ENCODE measurements around the gene RALGAPA2. TPM values are rescaled to one million over a fixed set of nuclear protein-coding genes. Genes with fewer than 3 reads are reported as not detected.

RALGAPA2 gene
- total and polyA plus RNA-seq, 9 donors: 8.4 to 31.7 (median 19.9) TPM

DNA sequence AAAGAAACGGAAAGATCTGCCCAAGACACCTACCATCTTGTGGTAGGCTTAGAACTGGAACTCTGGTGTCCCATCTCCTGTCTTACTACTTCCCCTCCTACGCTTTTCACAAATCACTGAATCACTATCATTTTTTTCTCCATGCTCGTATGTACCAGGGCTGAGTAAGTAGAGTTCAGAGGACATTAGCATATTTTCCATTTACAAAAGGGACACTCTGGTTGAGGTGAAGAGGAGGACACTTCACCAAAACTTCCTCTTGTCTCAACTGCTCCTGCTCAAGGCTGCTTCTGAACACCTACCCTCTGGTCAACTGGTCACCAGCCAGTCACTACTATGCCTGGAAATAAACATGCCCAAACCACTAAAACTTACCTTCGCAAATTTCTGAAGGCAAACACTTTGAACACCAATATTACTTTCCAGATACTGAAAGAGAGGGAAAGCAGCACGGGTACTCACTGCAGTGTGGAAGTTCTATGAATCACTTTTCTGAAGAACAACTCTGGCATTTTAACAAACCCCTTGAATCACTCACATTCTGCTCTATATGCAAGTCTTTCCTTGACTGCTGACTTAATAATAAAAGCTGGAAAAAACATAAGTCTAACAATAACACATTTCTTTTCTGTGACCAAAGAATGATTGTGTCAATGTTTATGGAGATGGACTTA, 221.2 kb downstream of the RALGAPA2 start:
- no peak for DNase-seq
- H3K9me3 ChIP-seq: no peaks in the 10 kb centered on the region
- no peaks in the 10 kb centered on the region for H3K27me3 ChIP-seq
- no peak overlapping the region for H3K27ac ChIP-seq
- 88 to 93% (median 92%) methylated on average over 5 of the region's 5 CpGs for WGBS, 3 donors
- H3K4me1 ChIP-seq (ENCODE audit: insufficient read depth): no peaks in the 10 kb centered on the region
- intact Hi-C loops (cut with DNase I): no loop called here
- TF ChIP-seq, protein P1, sequence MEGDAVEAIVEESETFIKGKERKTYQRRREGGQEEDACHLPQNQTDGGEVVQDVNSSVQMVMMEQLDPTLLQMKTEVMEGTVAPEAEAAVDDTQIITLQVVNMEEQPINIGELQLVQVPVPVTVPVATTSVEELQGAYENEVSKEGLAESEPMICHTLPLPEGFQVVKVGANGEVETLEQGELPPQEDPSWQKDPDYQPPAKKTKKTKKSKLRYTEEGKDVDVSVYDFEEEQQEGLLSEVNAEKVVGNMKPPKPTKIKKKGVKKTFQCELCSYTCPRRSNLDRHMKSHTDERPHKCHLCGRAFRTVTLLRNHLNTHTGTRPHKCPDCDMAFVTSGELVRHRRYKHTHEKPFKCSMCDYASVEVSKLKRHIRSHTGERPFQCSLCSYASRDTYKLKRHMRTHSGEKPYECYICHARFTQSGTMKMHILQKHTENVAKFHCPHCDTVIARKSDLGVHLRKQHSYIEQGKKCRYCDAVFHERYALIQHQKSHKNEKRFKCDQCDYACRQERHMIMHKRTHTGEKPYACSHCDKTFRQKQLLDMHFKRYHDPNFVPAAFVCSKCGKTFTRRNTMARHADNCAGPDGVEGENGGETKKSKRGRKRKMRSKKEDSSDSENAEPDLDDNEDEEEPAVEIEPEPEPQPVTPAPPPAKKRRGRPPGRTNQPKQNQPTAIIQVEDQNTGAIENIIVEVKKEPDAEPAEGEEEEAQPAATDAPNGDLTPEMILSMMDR (IDR thresholded peaks at IDR 0.05): no peak
- TF ChIP-seq EP300 (IDR thresholded peaks at IDR 0.05) (no peak), POLR2A (IDR thresholded peaks at IDR 0.05) (no peak)
- no peak overlapping the region for H3K4me3 ChIP-seq
- no peaks in the 10 kb centered on the region for H3K36me3 ChIP-seq

DNA sequence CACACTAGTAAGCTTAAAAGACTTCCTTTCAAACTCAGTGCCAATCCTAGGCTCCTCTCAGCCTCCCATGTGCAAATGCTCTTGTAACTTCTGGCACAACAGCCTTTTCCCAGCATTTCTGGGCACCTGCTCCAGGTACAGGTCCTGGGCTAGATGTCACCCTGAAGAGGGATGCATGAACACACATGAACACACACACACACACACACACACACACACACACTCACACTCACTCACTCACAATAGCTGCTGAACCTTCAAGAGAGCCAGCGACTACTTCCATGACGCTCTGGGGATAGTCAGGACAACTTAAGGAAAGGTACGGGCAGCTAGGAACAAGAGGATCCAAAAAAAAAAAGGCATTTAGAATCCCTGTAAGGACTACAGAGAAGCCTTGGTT, 221.8 kb downstream of the RALGAPA2 start:
- no peak overlapping the region for H3K4me3 ChIP-seq
- intact Hi-C loops (cut with DNase I): no loop called here
- no peaks in the 10 kb centered on the region for H3K27me3 ChIP-seq
- H3K9me3 ChIP-seq: no peaks in the 10 kb centered on the region
- no peaks in the 10 kb centered on the region for H3K36me3 ChIP-seq
- 95 to 99% (median 98%) methylated on average over 3 of the region's 3 CpGs for WGBS, 3 donors
- no peaks in the 10 kb centered on the region for H3K4me1 ChIP-seq (ENCODE audit: insufficient read depth)
- H3K27ac ChIP-seq: no peak overlapping the region
- no peak for DNase-seq
- TF ChIP-seq, protein P1 (IDR thresholded peaks at IDR 0.05): no peak
- TF ChIP-seq POLR2A (IDR thresholded peaks at IDR 0.05) (no peak), EP300 (IDR thresholded peaks at IDR 0.05) (no peak)

DNA sequence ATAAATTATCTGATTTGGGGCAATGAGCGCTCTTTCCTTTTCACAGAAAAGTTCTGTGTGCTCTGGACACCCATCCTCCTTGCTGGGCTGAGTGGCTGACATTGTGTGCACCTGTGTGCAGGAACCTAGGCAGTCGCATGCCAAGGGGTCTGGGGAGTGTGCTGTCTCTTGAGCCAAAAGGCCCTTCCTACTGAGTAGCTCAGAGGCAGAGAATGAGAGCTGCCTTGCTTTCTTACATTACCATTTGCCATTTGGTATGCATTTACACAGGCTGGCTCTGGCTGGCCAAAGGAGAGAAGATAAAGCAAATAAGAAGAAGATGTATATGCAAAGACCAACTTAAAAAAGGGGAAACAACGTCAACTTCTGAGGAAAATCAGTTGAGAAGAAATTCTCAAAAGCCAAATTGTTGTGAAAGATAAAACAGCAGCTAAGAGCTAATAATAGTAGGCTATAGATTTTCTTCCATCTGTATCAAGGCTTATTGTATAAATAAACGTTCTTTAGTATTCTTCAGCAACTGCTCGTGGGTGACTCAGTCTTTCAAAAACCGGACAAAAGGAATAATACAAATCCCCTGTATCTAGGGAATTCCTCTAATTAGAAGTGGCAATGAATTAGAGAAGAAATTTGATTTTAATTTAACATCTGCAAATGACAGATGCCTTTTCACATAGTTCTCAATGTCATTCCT, 222.6 kb downstream of the RALGAPA2 start:
- no peak overlapping the region for H3K27ac ChIP-seq
- 70 to 82% (median 72%) methylated on average over 6 of the region's 6 CpGs for WGBS, 3 donors
- TF ChIP-seq, protein P1 (IDR thresholded peaks at IDR 0.05): no peak
- TF ChIP-seq EP300 (IDR thresholded peaks at IDR 0.05) (no peak), POLR2A (IDR thresholded peaks at IDR 0.05) (no peak)

DNA sequence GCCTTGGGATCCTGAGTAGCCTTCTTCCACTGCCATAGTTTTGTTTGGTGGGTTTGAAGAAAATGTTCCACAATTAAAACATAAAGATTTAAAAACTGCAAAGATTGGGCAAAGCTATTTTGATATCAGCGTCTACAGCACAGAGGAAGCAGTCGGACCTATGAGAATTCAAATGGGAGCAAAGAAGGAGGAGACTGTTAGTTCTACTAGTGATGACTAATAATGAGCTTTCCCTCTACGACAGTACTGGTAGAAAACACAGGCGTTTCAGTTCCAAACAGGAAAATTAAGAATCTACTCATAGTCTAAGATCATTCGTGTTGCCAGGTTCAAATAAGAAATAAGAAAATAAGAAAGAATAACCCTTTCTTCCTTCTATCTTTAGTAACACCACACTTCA, 223.4 kb downstream of the RALGAPA2 start:
- Histone ChIP-seq H3K27me3 (no peaks in the 10 kb centered on the region), H3K27ac (no peak overlapping the region), H3K4me3 (no peak overlapping the region), H3K9me3 (no peaks in the 10 kb centered on the region), H3K4me1 (ENCODE audit: insufficient read depth) (no peaks in the 10 kb centered on the region), H3K36me3 (no peaks in the 10 kb centered on the region)
- DNase-seq: no peak
- 91 to 96% (median 94%) methylated on average over 5 of the region's 5 CpGs for WGBS, 3 donors
- intact Hi-C loops (cut with DNase I): loop anchor here in 1 of 4 donors (10.0 kb wide), 1 partner anchor 64 kb away; no protein-coding TSS in a partner anchor
- TF ChIP-seq POLR2A (IDR thresholded peaks at IDR 0.05): no peak
- TF ChIP-seq EP300 (IDR thresholded peaks at IDR 0.05): no peak
- TF ChIP-seq, protein P1 (IDR thresholded peaks at IDR 0.05): no peak

More for the DNA sequence above, 222.6 kb downstream of the RALGAPA2 start:
- intact Hi-C loops (cut with DNase I): loop anchor here in 1 of 4 donors (10.0 kb wide), 1 partner anchor 65 kb away; no protein-coding TSS in a partner anchor
- Histone ChIP-seq H3K27me3 (no peaks in the 10 kb centered on the region), H3K36me3 (no peaks in the 10 kb centered on the region), H3K4me1 (ENCODE audit: insufficient read depth) (no peaks in the 10 kb centered on the region), H3K4me3 (no peak overlapping the region), H3K9me3 (no peaks in the 10 kb centered on the region)
- no peak for DNase-seq

Data from ovary (tissue), 9 donors.